Measurements from ENCODE around the gene ZNF385D.

DNA sequence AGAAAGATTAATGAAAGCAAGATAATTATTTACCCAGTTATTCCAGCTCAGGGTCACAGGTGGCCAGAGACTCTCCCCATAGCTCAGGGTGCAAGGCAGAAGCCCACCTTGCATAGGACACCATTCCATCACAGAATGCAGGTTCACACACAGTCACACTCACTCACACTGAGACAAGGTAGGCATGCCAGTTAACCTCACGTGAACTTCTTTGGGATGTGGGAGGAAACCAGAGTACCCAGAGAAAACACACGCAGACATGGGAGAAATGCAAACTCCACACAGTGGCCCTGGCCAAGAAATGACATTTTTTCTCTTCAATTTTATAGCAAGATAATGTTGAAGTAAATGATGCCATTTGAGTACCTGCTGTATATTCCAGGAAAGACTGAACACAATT lies 106.7 kb downstream of the ZNF385D start:
- TF ChIP-seq, protein P1, sequence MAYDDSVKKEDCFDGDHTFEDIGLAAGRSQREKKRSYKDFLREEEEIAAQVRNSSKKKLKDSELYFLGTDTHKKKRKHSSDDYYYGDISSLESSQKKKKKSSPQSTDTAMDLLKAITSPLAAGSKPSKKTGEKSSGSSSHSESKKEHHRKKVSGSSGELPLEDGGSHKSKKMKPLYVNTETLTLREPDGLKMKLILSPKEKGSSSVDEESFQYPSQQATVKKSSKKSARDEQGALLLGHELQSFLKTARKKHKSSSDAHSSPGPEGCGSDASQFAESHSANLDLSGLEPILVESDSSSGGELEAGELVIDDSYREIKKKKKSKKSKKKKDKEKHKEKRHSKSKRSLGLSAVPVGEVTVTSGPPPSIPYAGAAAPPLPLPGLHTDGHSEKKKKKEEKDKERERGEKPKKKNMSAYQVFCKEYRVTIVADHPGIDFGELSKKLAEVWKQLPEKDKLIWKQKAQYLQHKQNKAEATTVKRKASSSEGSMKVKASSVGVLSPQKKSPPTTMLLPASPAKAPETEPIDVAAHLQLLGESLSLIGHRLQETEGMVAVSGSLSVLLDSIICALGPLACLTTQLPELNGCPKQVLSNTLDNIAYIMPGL (CRISPR knock-in tag; IDR thresholded peaks at IDR 0.05; ENCODE audit: borderline replicate concordance in 1 of 2, low read depth in 1 of 2) = no peak
- TF ChIP-seq ZNF614 (CRISPR knock-in tag; IDR thresholded peaks at IDR 0.05; ENCODE audit: borderline replicate concordance) (no peak), SMAD1 (CRISPR knock-in tag; IDR thresholded peaks at IDR 0.05; ENCODE audit: borderline replicate concordance, low read depth) (no peak), HMG20B (CRISPR knock-in tag; conservative IDR thresholded peaks at IDR 0.05) (no peak), ZNF24 (IDR thresholded peaks at IDR 0.05) (no peak)
- TF ChIP-seq, protein P2, sequence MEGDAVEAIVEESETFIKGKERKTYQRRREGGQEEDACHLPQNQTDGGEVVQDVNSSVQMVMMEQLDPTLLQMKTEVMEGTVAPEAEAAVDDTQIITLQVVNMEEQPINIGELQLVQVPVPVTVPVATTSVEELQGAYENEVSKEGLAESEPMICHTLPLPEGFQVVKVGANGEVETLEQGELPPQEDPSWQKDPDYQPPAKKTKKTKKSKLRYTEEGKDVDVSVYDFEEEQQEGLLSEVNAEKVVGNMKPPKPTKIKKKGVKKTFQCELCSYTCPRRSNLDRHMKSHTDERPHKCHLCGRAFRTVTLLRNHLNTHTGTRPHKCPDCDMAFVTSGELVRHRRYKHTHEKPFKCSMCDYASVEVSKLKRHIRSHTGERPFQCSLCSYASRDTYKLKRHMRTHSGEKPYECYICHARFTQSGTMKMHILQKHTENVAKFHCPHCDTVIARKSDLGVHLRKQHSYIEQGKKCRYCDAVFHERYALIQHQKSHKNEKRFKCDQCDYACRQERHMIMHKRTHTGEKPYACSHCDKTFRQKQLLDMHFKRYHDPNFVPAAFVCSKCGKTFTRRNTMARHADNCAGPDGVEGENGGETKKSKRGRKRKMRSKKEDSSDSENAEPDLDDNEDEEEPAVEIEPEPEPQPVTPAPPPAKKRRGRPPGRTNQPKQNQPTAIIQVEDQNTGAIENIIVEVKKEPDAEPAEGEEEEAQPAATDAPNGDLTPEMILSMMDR (CRISPR knock-in tag; IDR thresholded peaks at IDR 0.05) = no peak
- TF ChIP-seq, protein P3, sequence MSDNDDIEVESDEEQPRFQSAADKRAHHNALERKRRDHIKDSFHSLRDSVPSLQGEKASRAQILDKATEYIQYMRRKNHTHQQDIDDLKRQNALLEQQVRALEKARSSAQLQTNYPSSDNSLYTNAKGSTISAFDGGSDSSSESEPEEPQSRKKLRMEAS (IDR thresholded peaks at IDR 0.05) = no peak

Data from HepG2 (cell line).